CD4-positive, alpha-beta T cell treated with Interleukin-4 for 1 hour (primary cell): ENCODE data around the gene KAT2B.

ENCODE experiments used
- DNase-seq, 2 donors: peaks; one replicate each; pipeline ENCODE4 v3.0.0-alpha.2; 2020 to 2022

The KAT2B gene

GRCh38 chr3:20066850-20067617, 26.8 kb downstream of the KAT2B start:
- DNase-seq, result no peak

- no peak for DNase-seq
Measured at GRCh38 chr3:20068512-20069177, 28.4 kb downstream of the KAT2B start.

GRCh38 chr3:20069178-20069532, 28.9 kb downstream of the KAT2B start:
- DNase-seq, result no peak

GRCh38 chr3:20071175-20071574, 30.9 kb downstream of the KAT2B start:
- DNase-seq, result no peak

GRCh38 chr3:20072422-20072821, 32.2 kb downstream of the KAT2B start:
- DNase-seq, result no peak

- no peak for DNase-seq
Measured at GRCh38 chr3:20073068-20073467, 32.8 kb downstream of the KAT2B start.

GRCh38 chr3:20073683-20074082, 33.4 kb downstream of the KAT2B start:
- DNase-seq, result no peak

GRCh38 chr3:20074226-20075063, 34.2 kb downstream of the KAT2B start:
- DNase-seq, result no peak

- no peak for DNase-seq
Measured at GRCh38 chr3:20075197-20075596, 35.0 kb downstream of the KAT2B start.

- no peak for DNase-seq
Measured at GRCh38 chr3:20076296-20076997, 36.2 kb downstream of the KAT2B start.

- no peak for DNase-seq
Measured at GRCh38 chr3:20077068-20077467, 36.8 kb downstream of the KAT2B start.

GRCh38 chr3:20078194-20078714, 38.0 kb downstream of the KAT2B start:
- no peak for DNase-seq

GRCh38 chr3:20079621-20080020, 39.4 kb downstream of the KAT2B start:
- no peak for DNase-seq

- DNase-seq, result peak; percentile 19 to 52
Measured at GRCh38 chr3:20080956-20081554, 40.8 kb downstream of the KAT2B start.

- DNase-seq, result no peak
Measured at GRCh38 chr3:20083253-20083652, 43.0 kb downstream of the KAT2B start.

- no peak for DNase-seq
Measured at GRCh38 chr3:20083953-20084352, 43.7 kb downstream of the KAT2B start.

GRCh38 chr3:20091331-20092047, 51.2 kb downstream of the KAT2B start:
- DNase-seq, result no peak

- no peak for DNase-seq
Measured at GRCh38 chr3:20095470-20095869, 55.2 kb downstream of the KAT2B start.

- DNase-seq, result no peak
Measured at GRCh38 chr3:20096135-20096685, 56.0 kb downstream of the KAT2B start.

- DNase-seq, result no peak
Measured at GRCh38 chr3:20097015-20097414, 56.8 kb downstream of the KAT2B start.

- DNase-seq, result no peak
Measured at GRCh38 chr3:20099060-20099459, 58.8 kb downstream of the KAT2B start.
